CD4-positive, alpha-beta T cell treated with Interleukin-17A for 1 hour (primary cell): Measurements from ENCODE around the gene EXOC4.
"Not testable (repeated sequence)": the region's sequence is repeated elsewhere in the genome, so short reads cannot be mapped to it uniquely, and the experiment has no call there.

ENCODE experiments used
- DNase-seq: peaks from one replicate; pipeline ENCODE4 v3.0.0-alpha.2; 2020

The EXOC4 gene

DNA sequence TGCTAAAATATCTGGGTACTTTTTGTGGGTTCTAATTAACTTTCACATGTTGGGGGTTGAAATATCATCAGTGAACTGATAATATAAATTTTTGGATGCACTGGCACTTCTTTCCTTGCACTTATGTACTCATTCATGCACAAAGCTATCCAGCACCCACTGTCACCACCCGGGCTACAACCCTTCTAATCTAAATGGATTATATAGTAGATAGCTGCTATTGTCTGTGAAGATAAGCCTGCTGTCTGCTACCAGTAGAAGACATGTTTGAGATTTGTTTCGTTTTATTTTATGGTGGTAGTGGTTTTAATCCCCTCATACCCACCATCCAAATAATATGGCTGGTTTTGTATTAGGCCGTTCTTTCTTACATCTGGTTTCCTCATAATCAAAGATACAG lies 520.7 kb downstream of the EXOC4 start:
- no peak for DNase-seq

DNA sequence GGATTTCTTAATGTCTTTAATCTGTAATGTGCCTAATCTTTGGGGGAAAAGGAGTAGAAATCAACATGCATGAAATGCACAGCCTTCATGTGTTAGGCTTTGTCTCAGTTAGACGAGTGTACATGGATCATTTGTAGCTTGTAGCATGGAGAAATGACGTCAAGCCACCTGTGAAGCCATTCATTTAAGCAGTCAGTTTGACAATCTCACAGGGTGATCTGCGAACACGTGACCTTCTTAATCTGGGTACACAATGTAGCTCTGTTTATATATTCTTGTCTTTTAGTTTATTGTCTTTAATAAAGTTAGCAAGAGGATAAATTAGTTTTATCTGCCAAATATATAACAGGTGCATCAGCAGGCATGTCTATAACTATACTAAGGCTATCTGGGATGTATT lies 522.3 kb downstream of the EXOC4 start:
- no peak for DNase-seq

DNA sequence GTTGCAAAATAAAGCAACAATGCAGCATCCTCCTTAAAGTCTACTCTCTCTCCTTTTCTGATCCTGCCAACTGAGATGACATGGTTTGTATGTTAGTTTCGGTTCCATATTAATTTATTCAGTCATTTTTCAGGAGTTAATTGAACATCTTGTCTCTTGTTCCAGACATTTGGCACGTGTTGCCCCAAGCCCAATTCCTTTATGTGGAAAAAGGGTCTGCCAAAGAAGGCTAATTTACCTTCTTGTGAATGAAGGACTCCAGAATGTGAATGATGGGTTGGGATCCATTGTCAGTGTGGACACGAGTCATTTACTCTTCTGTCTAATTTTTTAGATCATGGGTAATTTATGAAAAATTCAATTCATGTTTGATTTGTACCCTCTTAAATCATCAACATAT lies 523.4 kb downstream of the EXOC4 start:
- DNase-seq = no peak

DNA sequence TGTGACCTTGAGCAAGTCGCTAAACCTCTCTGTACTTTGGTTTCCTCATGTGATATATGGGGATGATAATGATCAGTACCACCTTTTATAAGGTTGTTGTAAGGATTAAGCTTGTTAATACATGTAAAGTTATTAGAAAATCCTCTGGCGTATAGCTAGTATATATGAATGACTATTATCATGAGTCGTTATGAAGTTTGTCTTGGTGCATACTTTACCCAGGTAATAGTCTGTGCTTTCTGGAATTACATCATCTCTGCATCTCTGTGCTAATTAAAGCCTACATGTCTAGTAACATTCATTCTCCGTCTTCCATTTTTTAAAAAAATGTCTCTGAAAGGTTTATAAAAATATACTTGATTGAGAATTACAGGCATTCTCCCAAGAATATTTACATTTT lies 524.8 kb downstream of the EXOC4 start:
- DNase-seq = no peak

DNA sequence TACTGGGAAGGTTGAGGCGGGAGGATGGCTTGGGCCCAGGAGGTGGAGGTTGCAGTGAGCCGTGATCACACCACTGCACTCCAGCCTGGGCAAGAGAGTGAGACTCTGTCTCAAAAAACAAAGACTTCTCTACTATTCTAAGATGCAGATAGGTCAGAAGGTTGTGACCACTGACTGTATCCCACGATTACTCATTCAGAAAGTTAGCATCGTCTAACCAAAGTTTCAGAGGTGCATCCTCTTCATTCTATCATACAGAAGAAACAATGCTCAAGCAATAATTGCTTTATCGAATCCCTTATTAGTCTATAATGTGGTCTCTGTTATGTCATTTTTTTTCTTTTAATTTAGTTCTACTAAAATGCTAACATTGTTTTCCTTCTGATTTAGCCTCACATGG lies 525.6 kb downstream of the EXOC4 start:
- DNase-seq = no peak

DNA sequence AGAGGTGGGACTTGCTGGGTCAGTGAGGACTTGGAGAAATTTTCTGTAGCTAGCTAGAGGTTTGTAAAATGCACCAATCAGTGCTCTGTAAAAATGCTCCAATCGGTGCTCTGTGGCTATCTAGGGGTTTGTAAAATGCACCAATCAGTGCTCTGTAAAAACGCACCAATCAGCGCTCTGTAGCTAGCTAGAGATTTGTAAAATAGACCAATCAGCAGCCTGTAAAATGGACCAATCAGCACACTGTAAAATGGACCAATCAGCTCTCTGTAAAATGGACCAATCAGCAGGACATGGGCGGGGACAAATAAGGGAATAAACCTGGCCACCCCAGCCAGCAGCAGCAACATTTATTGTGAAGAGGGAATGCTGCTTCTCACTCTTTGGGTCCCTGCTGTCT lies 526.7 kb downstream of the EXOC4 start:
- DNase-seq = not testable (repeated sequence)

DNA sequence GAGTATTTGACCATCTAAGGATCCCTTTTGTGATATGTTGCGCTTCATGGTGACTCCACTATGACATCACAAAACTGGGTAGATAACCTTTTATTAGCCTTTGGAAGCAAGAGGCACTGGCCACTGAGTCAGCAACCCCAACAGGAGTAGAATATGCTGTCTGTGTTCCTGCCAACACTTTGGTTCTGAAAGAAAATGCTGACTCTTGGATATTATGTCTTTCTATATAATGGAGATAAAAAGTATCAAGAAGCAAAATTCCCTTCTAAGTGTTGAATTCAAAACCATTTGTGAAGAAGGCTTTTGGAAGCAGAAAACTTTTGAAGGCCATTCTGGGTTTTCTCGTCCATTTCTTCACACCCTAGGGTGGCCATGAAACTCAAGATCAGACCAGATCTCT lies 528.0 kb downstream of the EXOC4 start:
- no peak for DNase-seq

DNA sequence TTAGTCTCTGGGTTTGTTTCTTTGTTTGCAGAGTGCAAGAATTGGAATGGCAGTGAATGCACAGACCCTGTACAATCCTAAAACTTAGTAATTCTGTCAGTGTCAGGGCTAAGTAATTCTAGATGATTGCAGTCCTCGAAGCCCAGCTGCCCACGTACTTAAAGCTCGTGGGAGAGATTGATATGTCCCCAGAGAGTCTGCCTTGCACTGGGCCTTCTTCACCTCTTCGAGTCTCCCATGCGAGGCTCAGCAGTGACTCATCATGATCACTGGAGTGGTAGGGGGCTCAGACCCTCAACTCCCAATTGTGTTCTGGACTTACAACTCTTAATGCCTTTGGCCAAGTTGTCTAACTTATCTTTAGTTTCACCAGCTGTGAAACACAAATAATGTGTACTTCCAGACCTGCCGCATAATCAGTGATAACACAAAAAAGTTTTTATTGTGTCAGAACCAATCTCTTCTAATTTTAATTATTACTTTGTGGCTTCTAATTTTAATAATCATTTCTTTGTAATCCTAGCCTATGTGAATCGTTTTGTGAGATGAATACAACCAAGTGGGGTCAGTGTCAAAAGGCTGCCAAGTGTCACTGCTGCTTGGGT lies 528.7 kb downstream of the EXOC4 start:
- no peak for DNase-seq

DNA sequence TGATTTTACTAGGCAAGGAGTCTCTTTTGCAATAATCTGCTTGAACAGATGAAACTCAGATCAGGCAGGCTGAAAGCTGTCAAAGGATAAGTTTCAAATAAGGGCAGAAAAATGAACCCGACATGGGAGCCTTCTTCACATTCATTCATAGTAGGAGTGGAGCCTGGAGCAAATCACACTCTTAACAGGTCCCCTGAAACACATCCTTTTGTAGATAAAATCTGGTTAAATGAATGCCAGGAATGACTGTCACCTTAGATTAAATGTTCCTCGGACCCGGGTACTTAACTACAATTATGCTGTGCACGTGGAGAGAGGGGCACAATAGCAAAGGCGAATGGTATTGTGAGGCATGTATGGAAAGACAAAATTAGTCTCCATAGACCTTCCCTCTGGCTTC lies 529.6 kb downstream of the EXOC4 start:
- DNase-seq = no peak

DNA sequence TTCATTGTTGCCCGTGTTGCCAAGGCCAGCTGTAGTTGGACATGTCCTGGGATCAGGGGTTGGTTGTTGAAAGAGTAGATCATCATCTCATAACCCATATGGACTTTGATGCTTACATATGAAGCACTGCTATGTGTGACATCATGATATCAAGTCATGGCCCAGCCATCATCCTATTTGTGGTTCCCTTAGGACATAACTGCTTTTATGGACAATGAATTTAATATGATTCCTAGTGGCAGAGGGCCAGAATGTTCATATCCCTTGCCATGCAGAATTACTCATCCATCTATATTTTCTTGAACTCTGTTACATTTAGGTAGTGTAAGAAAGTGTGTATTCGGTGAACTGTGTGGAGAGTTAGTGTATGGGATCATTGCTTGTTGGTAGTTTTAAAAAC lies 530.4 kb downstream of the EXOC4 start:
- DNase-seq = no peak

DNA sequence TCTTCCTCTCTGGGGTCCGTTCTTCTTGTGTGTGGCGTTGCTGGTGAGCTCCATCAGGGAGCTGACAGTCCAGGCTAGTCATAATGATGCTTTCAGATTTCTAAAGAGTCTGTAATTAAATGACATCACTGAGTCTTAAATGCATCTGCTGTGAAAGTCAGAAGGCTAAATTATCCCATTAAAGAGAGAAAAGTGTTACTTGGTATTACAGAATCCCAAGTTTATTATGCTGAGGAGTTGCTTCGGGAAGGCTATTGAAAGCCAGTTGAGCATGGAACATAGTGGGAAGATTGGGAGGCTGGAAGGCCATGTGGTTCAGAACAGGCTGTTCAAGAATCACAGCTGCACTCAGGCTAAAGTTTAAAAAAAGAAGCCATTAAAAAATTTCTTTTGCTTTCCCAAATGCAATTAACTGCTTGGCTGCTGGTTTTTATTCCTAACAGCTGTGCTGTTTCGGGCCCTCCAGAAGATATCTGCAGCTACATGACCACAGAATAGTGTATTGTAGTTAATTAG lies 531.7 kb downstream of the EXOC4 start:
- no peak for DNase-seq

DNA sequence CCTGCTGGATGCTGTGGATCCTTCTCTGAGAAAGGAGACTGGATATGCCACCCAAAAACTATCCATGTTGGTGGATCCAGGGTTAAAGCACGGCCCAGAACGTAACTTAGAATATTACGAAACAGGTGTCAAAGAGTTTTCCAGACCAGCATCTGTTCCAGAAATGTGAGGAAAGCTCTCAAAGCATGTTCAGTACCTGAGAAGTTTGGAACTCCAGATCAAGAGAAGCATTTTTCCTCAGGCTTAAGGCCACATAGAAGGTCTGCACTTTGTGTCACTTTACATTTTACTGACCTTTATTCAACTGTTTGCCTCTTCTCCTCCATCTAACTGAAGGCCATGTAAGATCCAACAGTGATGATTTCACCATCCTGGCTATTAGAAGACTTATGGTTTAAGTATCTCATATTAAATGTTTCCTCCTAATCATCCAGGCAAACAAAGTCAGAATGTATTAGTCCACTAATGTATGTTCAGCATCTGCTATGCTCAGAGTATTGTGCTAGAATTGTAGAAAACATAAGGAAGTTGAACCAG lies 533.6 kb downstream of the EXOC4 start:
- DNase-seq = no peak

DNA sequence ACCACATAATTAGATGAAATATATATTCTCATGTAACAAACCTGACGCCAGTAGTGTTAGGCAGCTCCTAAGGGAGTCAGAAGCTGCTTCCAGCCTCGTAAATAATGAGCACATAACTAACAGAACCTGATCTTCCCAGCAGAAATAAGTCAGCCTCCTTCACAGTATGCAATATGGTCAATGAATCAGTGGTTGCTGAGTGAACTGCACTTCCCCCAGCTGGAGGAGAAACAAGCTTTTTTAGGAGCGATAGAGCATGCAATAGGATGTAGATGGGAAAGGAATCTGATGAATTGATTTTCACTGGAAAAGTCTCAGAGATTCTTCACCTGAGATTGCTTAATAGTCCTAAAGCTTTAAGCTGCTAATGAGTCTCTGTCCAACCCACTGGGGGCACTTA lies 537.1 kb downstream of the EXOC4 start:
- no peak for DNase-seq

DNA sequence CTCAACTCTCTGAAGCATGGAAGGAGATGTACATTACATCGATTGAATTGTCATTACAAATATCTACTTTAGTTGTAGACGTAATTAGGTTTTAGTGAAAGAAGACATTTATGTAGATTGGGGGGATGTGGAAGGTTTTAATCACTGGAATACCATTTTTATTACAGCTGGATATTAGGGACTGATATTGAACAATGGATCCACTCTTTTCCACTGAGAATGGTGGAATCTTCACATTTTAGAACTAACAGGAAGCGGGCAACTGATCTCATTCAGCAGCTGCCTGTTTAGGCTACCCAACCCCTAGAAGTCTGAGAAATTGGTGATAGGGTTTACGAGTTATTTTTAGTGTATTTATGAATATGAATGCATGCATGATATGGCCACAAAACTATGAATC lies 538.0 kb downstream of the EXOC4 start:
- no peak for DNase-seq

DNA sequence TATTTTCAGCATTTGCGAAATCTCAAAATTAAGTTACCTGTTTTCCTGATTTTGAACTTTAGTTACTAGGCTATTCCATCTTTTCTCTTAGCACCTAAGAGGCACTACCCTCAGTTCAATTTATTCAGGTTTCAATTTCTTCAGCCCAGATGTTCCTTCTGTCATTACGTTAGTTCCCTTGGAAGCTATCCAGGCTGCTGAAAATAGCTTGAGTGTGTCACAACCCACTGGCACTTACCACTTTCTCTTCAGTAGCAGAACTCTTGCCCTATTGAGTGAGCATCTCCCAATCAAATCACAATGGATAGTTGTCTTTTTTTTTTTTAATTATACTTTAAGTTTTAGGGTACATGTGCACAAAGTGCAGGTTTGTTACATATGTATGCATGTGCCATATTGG lies 541.6 kb downstream of the EXOC4 start:
- no peak for DNase-seq

DNA sequence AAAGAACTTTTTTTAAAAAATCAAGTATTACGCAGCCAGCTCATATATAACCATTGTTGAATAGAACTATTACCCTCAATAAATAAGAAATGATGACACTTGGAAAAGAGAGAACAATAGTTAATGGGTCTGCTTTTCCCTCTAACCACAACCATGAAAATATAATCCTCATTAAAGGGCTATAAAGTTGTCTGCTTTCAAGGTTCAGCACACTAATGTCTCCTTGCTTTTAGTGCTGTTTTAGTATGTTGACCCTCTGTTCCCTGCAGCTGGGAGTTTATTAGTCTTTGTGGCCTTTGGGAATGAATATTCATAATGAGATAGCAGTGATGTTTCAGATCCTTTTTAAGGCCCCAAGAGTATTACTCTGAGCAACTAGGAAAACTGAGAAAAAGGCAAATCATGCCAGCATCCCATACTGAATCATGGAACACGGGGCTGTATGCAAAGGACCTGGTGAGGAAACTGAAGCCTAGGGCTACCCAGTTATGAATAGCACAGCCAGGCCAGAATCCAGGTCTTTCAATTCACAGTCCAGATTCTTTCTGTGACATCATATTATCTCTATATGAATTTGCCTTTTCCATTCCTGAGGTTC lies 542.3 kb downstream of the EXOC4 start:
- no peak for DNase-seq

DNA sequence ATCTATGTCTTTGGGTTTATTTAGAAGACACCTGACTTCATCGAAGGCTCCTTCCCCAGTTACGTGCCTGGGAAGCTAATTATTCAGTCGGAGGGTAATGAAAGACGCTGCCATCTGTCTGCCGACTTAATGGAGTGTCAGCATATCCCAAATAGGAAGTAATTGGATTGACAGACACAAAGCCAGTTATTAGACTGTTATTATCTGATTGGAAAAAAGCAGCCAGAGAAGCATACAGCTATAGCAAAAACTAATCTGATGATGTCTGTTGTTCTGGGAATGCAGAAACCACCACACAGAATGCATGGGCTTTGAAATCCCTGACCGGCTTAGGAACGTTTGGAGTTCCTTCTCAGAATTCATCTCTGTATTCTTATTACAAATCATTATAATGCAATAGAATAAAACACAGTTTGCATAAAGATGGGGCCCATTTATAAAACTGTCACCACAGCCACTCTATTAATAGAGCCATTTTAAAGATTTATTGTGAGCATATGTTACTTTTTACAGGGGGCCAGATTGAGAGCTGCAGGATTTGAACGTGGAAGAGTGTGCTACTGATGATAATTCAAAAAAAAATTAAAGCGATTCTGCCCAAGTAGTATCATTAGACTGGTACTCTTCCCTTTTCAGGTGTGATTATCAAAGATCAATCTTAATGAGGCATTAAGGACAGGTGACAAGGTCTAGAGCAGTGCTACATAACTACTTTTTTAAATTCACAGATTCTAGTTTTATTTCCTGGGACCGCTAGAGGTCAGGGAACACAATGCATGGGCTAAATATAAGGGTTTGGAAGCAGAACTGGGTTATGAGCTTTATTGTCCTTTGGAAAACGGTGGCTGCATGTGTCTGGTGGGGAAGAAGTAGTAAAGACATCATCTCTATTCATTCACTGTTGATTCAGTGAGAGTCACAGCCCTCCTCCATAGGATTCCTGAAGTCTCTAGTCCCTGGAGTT lies 544.2 kb downstream of the EXOC4 start:
- DNase-seq = no peak

DNA sequence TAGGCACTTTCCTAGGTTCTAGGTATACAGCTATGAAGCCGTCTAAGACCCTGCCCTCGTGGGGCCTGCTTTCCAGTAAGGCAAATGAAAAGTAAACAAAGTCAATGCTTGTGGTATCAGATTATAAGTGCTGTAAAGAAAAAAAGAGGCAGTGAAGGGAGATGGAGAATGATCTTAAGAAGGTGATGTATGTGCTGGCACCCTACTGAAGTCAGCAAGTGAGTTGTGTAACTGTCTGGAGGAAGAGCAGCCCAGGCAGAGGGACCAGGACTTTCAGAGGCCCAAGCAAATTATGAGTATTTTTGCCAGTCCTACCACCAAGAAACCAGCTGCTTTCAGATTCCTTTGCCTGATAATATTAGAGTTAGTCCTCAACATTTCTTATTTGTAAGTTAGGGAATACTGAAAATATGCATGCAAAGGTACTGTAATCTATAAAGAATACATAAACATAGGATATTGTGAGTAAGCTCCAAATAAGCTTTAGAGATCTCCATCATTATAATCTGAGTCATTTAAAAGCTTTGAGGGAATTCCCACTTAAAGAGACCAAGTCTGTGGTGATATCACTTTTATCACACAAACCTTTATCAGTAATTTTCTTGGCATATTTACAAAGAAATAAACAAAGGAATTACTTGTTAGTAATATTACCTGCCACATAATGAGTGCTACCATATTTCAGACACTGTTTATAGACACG lies 545.1 kb downstream of the EXOC4 start:
- no peak for DNase-seq

DNA sequence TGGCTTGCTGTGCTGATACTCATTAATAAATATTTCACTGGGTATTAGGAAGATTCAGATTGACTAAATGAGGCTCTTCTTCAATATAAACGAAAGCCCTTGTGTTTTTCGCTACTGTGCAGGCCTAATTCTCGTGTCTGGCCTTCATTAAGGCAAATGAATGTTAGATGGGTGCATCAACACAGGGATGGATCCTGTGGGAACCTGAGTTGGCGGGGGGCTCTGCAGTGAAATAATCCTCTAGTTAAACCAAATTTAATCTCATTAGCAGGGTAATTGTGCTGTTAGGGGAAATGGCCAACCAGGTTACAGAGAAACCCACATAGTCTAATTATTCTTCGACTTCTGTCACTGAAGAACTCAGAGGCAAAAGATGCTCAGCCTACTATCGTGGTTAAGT lies 548.5 kb downstream of the EXOC4 start:
- no peak for DNase-seq

DNA sequence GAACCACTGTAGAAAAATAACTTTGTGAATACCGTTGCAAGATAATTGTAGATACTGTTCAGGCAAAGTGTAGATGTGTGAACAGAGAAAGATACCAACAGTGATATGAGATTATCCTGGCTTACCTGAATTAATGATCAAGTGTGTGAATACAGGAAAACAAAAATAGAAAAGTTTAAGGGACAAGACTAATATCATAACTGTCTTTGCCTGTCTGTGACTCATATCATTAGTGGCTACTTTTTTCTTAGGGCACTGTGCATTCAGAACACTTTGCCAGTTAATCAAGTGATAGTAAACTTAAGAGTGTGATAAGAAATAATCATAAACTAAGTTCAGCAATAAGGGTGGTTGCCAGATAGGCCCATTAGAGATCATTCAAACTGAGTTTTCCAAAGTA lies 551.2 kb downstream of the EXOC4 start:
- DNase-seq = no peak

DNA sequence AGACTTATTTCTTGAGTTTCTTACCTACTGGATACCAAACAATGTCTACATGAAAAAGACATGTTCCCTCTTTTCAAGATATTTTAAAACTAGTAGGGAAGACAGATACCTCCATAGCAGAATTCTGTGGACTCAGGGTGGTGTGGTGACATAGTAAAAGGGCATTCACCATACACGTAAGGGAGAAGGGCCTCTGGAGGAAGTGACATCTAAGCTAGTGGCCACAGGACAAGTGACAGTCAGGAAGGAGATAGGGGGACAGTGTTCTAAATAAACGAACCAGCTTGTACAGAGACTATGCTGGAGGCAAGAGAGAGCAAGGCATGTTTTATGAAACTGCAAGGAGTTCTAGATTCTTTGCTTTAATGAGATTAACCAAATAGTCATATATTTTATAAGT lies 552.5 kb downstream of the EXOC4 start:
- DNase-seq = no peak

DNA sequence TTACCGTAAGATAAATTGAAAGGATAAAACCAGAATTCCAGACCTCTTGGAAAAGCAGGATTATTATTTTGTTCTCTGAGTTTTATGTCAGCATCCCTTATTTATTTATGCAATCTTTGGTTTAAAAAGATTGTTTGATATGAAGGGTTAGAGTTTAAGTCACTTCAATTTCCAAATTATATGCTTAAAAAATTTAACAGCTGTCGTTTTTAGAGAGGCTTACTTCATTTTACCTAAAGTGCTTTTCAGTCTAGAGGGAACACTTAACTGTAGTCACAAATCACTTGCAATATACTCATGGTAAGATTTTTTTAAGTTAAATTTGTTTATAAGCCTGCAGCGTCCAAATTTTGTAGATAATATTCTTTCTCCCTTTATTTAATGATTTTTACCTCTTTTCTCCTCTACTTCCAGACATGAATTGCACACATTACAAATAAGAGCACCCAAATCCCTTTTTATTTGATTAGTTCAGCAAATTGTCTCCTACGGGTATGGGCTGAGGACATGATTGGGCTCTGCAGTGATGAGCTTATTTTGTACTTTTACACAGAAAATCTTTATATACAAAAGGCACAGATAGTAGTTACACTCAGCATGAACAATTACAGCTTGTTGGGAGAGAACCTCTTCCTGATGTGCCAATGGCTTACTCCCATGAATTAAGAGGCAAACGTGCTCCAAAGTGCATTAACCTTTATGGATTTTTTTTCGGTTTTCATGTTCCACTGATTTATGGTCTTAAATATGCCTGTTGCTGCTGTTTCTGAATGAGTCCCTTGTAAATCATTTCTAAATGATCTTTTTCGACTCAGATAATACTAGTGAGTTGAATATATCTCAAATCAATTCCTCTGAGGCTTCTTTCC lies 555.0 kb downstream of the EXOC4 start:
- DNase-seq = no peak
